ENCODE data around the gene CYP46A1.

- TF ChIP-seq CTCF (IDR thresholded peaks at IDR 0.05 in 4 of 5, conservative IDR thresholded peaks at IDR 0.05 in 1 of 5): no peak
- no peak for TF ChIP-seq POLR2A (IDR thresholded peaks at IDR 0.05)
These were observed 38.6 kb downstream of the CYP46A1 start for GRCh38 chr14:99722741-99723140.
